SH-SY5Y (cell line): ENCODE measurements around the gene LRFN4.

Source experiments
- GATA2 ChIP-seq: IDR thresholded peaks from 2 replicates; pipeline ENCODE4 v1.6.1; 2011; ENCODE audit warnings: mild to moderate bottlenecking, low read depth, low read length
- GATA3 ChIP-seq: IDR thresholded peaks from 2 replicates; pipeline ENCODE4 v1.6.1; 2011; ENCODE audit warnings: low read depth, mild to moderate bottlenecking, low read length, moderate library complexity

Gene LRFN4

GRCh38 chr11:66858939-66859685 lies 2.2 kb downstream of the LRFN4 start:
- TF ChIP-seq GATA3 (no peak), GATA2 (no peak)

GRCh38 chr11:66859686-66860448 lies 3.0 kb downstream of the LRFN4 start:
- TF ChIP-seq GATA3 (no peak), GATA2 (no peak)

- TF ChIP-seq GATA2 (no peak), GATA3 (no peak)
Measured at GRCh38 chr11:66860449-66860831, 3.6 kb downstream of the LRFN4 start.

GRCh38 chr11:66861038-66861773 lies 4.3 kb downstream of the LRFN4 start:
- no peak for TF ChIP-seq GATA2
- TF ChIP-seq GATA3, result no peak

GRCh38 chr11:66861774-66862558 lies 5.1 kb downstream of the LRFN4 start:
- no peak for TF ChIP-seq GATA2
- TF ChIP-seq GATA3, result no peak

- TF ChIP-seq GATA3 (no peak), GATA2 (no peak)
Measured at GRCh38 chr11:66862559-66863037, 5.7 kb downstream of the LRFN4 start.

- TF ChIP-seq GATA3, result no peak
- no peak for TF ChIP-seq GATA2
Measured at GRCh38 chr11:66863428-66864125, 6.7 kb downstream of the LRFN4 start.

- no peak for TF ChIP-seq GATA2
- TF ChIP-seq GATA3, result no peak
Measured at GRCh38 chr11:66864172-66864901, 7.5 kb downstream of the LRFN4 start.

- TF ChIP-seq GATA2 (no peak), GATA3 (no peak)
Measured at GRCh38 chr11:66864924-66865697, 8.2 kb downstream of the LRFN4 start.

GRCh38 chr11:66866007-66866406 lies 9.1 kb downstream of the LRFN4 start:
- TF ChIP-seq GATA2 (no peak), GATA3 (no peak)

- no peak for TF ChIP-seq GATA2
Measured at GRCh38 chr11:66866511-66866986, 9.7 kb downstream of the LRFN4 start.

GRCh38 chr11:66867425-66868040 lies 10.7 kb downstream of the LRFN4 start:
- TF ChIP-seq GATA2 (no peak), GATA3 (no peak)
